GM18873 (cell line): ENCODE data around the gene GJA5.
"Not testable (repeated sequence)": the region's sequence is repeated elsewhere in the genome, so short reads cannot be mapped to it uniquely, and the experiment has no call there.

Experiments
- ATAC-seq: cut with Tn5 transposase; IDR thresholded peaks from one replicate; pipeline ENCODE4 v1.9.1; 2021; ENCODE audit warnings: mild to moderate bottlenecking, moderate library complexity, moderate number of reproducible peaks; ENCODE audit not compliant: unreplicated experiment, low FRiP score

GJA5 gene

GRCh38 chr1:147735423-147735822, 25.0 kb downstream of the GJA5 start:
- no peak for ATAC-seq

DNA sequence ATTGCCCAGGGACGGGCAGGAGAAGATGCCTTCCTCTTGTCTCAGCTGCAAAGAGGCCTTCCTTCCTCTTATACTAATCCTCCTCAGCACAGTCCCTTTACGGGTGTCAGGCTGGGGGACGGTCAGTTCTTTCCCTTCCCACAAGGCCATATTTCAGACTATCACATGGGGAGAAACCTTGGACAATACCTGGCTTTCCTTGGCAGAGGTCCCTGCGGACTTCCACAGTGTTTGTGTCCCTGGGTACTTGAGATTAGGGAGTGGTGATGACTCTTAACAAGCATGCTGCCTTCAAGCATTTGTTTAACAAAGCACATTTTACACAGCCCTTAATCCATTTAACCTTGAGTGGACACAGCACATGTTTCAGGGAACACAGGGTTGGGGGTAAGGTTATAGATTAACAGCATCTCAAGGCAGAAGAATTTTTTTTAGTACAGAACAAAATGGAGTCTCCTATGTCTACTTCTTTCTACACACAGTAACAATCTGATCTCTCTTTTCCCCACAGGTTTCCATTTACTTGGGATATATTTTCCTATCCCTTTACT, 26.0 kb downstream of the GJA5 start:
- ATAC-seq: not testable (repeated sequence)

DNA sequence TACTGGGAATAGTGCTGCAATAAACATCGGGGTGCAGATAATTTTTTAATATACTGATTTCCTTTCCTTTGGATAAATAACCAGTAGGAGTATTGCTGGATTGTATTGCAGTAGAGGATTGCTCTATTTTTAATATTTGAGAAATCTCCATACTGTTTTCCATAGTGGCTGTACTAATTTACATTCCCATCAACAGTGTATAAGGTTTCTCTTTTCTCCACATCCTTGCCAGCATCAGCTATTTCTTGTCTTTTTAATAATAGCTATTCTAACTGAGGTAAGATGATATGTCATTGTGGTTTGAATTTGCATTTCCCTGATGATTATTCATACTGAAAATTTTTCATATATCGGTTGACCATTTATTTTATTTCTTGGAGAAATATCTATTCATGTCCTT, 31.1 kb downstream of the GJA5 start:
- no peak for ATAC-seq

GRCh38 chr1:147726168-147726567, 34.2 kb downstream of the GJA5 start:
- no peak for ATAC-seq

DNA sequence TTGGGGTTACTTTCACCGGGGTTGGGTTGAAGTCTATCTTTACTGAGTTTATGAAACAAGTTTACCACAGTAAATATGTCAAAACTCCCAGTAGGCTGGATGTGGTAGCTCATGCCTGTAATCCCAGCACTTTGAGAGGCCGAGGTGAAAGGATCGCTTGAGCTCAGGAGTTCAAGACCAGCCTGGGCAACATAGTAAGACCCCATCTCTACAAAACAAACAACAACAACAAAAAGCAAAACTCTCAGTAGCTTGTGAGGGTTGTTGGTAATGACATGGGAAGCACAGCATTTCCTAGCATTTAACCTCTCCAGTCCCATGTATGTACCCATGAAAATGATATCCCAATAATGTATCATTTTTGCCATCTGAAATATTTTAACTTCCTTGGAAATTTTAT, 34.7 kb downstream of the GJA5 start:
- no peak for ATAC-seq

- ATAC-seq: no peak
Measured at GRCh38 chr1:147723691-147724323, 36.6 kb downstream of the GJA5 start.

GRCh38 chr1:147722124-147722523, 38.3 kb downstream of the GJA5 start:
- ATAC-seq: no peak

- ATAC-seq: no peak
Measured at GRCh38 chr1:147721716-147722115, 38.7 kb downstream of the GJA5 start.

GRCh38 chr1:147720557-147720956, 39.8 kb downstream of the GJA5 start:
- no peak for ATAC-seq

GRCh38 chr1:147719711-147720225, 40.6 kb downstream of the GJA5 start:
- no peak for ATAC-seq

DNA sequence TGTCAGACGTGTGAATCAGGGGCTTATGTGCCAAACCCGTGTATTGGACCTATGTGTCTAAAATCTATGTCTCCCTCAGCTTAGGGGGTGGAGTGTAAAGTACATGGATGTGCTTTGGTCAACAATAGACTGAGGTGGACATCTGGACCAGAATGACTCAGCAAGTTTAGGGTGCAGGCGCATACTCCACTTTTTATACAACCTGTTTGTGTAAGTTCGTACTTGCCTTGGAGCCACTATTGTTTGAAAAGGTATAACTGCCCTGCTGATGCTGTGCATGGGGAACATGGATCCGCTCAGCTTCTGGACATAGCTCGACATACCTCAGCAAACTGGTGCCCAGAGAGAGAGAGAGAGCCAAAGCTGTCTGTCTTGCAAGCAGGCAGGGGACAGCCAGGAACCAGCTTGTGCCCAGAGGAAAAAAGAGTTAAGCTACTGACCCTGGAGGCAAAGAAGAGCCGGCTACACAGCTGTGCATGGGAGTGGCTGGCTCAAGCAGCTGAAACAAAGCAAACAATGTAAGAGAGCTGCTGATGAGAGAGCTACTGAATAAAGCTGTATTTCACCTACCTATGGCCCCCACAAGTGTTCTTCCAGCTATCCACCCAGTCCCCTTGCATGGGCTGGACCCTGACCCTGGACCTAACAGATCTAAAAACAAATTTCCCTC, 41.2 kb downstream of the GJA5 start:
- ATAC-seq: no peak

- ATAC-seq: no peak
Measured at GRCh38 chr1:147717706-147718097, 42.7 kb downstream of the GJA5 start.

- ATAC-seq: no peak
Measured at GRCh38 chr1:147717051-147717705, 43.2 kb downstream of the GJA5 start.

GRCh38 chr1:147712605-147713004, 47.8 kb downstream of the GJA5 start:
- ATAC-seq: no peak
